Endothelial cell of umbilical vein (primary cell): ENCODE results near the gene AADACL4. TPM values are rescaled to one million over a fixed set of nuclear protein-coding genes. Genes with fewer than 3 reads are reported as not detected.

ENCODE experiments used
- Bru-seq: library from RNA; stranded (reverse); fragments of 400-500 nt; gene quantifications from one replicate; lab custom pipeline; 2021; lab: Mats Ljungman, UMichigan
- BruChase-seq, 2 experiments: library from RNA; stranded (reverse); fragments of 400-500 nt; gene quantifications; one replicate each; lab custom pipeline; 2021; lab: Mats Ljungman, UMichigan
- BruUV-seq: library from RNA; stranded (reverse); fragments of 400-500 nt; replicated peaks from 2 replicates; lab custom pipeline; 2021; lab: Mats Ljungman, UMichigan
- CTCF ChIA-PET: fragments of 300-600, 350-600 bp; sonication (Branson Sonifier 250); formaldehyde crosslinking; loops from one replicate; lab custom pipeline; 2021; ENCODE audit warnings: antibody characterized with exemption, inconsistent platforms; lab: Charles Lee
- POLR2A ChIA-PET: fragments of 300-600, 350-600 bp; sonication (Branson Sonifier 250); formaldehyde crosslinking; loops from one replicate; lab custom pipeline; 2021; ENCODE audit warnings: antibody characterized with exemption, inconsistent platforms; lab: Charles Lee
- DNase-seq: peaks from one replicate; pipeline ENCODE4 v3.0.0-alpha.2; 2011; ENCODE audit warnings: low read depth, low spot score
- FAIRE-seq: peaks from 2 replicates; lab custom pipeline; 2011; peaks lifted over from hg19 to GRCh38; lab: Jason Lieb, UNC
- H2AFZ ChIP-seq: 2 replicates; pipeline ENCODE4 v1.6.0; 2012; ENCODE audit warnings: low read depth, low read length, control low read depth, inconsistent platforms
- H3K27ac ChIP-seq: 2 replicates; pipeline ENCODE4 v1.5.1; 2011; ENCODE audit warnings: low read depth, mild to moderate bottlenecking, control low read depth, low read length, moderate library complexity; ENCODE audit not compliant: insufficient read depth
- H3K27me3 ChIP-seq, 2 experiments: 2 replicates each; pipeline versions ENCODE4 v1.6.0 to v1.6.1; 2011; ENCODE audit warnings: low read length in 2 of 2, mixed read lengths in 1 of 2; ENCODE audit not compliant: control insufficient read depth in 2 of 2, insufficient read depth in 2 of 2
- H3K36me3 ChIP-seq, 2 experiments: 2 replicates in 1 of 2; 3 replicates in 1 of 2; pipeline ENCODE4 v1.5.1; 2011; ENCODE audit warnings: low read length in 2 of 2, mild to moderate bottlenecking in 1 of 2, moderate library complexity in 1 of 2; ENCODE audit not compliant: control insufficient read depth in 2 of 2, insufficient read depth in 2 of 2; ENCODE audit errors: extremely low read depth in 1 of 2
- H3K4me1 ChIP-seq: 3 replicates; pipeline ENCODE4 v1.5.1; 2011; ENCODE audit warnings: mild to moderate bottlenecking, low read length; ENCODE audit not compliant: control insufficient read depth, insufficient read depth; ENCODE audit errors: extremely low read depth
- H3K4me2 ChIP-seq: 2 replicates; pipeline ENCODE4 v1.6.1; 2011; ENCODE audit warnings: low read length, control low read depth, mixed read lengths; ENCODE audit not compliant: insufficient read depth
- H3K4me3 ChIP-seq, 3 experiments: fragments of 200-600 bp in 1 of 3; sonication (generic), shearing (Covaris generic) in 1 of 3; replicated peaks in 1 of 3; 2 replicates each; pipeline ENCODE4 v1.5.1; 2011 to 2016; ENCODE audit warnings: control low read depth in 3 of 3, low read length in 3 of 3, mild to moderate bottlenecking in 2 of 3, inconsistent platforms in 1 of 3, low read depth in 1 of 3, moderate library complexity in 1 of 3; ENCODE audit not compliant: insufficient read depth in 1 of 3
- H3K79me2 ChIP-seq: 2 replicates; pipeline ENCODE4 v1.6.0; 2012; ENCODE audit warnings: low read length, inconsistent platforms; ENCODE audit not compliant: control insufficient read depth, insufficient read depth
- H3K9ac ChIP-seq: replicated peaks from 2 replicates; pipeline ENCODE3; 2011; ENCODE audit warnings: low read length, control low read depth; ENCODE audit not compliant: insufficient read depth; ENCODE audit errors: extremely low read depth
- H3K9me1 ChIP-seq: replicated peaks from 3 replicates; pipeline ENCODE4 v1.6.0; 2011; ENCODE audit warnings: mild to moderate bottlenecking, low read length; ENCODE audit not compliant: control insufficient read depth, insufficient read depth; ENCODE audit errors: extremely low read depth
- H3K9me3 ChIP-seq: replicated peaks from 2 replicates; pipeline ENCODE4 v1.5.1; 2012; ENCODE audit warnings: low read length, inconsistent platforms; ENCODE audit not compliant: control insufficient read depth, insufficient read depth
- H4K20me1 ChIP-seq: replicated peaks from 2 replicates; pipeline ENCODE3; 2011; ENCODE audit warnings: mild to moderate bottlenecking, low read length; ENCODE audit not compliant: control insufficient read depth, insufficient read depth; ENCODE audit errors: extremely low read depth
- CTCF ChIP-seq, 2 donors: IDR thresholded peaks; 1 replicate in 1 of 2; 2 replicates in 1 of 2; pipeline ENCODE4 v1.5.1; 2011; ENCODE audit warnings: low read length in 2 of 2, mild to moderate bottlenecking in 2 of 2, moderate library complexity in 2 of 2, control low read depth in 1 of 2, inconsistent platforms in 1 of 2, low read depth in 1 of 2; ENCODE audit not compliant: insufficient read depth in 1 of 2; ENCODE audit errors: extremely low read depth in 1 of 2
- EZH2 ChIP-seq: IDR thresholded peaks from 2 replicates; pipeline ENCODE4 v1.6.1; 2012; ENCODE audit warnings: borderline replicate concordance, low read depth, mild to moderate bottlenecking, moderate library complexity, low read length, inconsistent platforms; ENCODE audit not compliant: severe bottlenecking
- FOS ChIP-seq: IDR thresholded peaks from 2 replicates; pipeline ENCODE4 v1.6.1; 2011; ENCODE audit warnings: mild to moderate bottlenecking, low read length, moderate library complexity, borderline replicate concordance; ENCODE audit not compliant: insufficient read depth
- GATA2 ChIP-seq: IDR thresholded peaks from 2 replicates; pipeline ENCODE4 v1.7.0; 2011; ENCODE audit warnings: low read depth, mild to moderate bottlenecking, moderate library complexity, mixed read lengths, low read length; ENCODE audit not compliant: insufficient read length, insufficient read depth
- JUN ChIP-seq: IDR thresholded peaks from 2 replicates; pipeline ENCODE4 v1.6.1; 2011; ENCODE audit warnings: borderline replicate concordance, low read depth; ENCODE audit not compliant: insufficient read length, insufficient read depth
- MYC ChIP-seq: IDR thresholded peaks from one replicate; pipeline ENCODE4 v1.6.1; 2011; ENCODE audit warnings: mild to moderate bottlenecking, low read depth, low read length
- POLR2A ChIP-seq: IDR thresholded peaks from 2 replicates; pipeline ENCODE4 v1.6.1; 2012; ENCODE audit warnings: low read depth, mild to moderate bottlenecking, control low read depth, low read length
- POLR2AphosphoS5 ChIP-seq: IDR thresholded peaks from 2 replicates; pipeline ENCODE4 v1.6.1; 2012; ENCODE audit warnings: low read depth, mild to moderate bottlenecking, control low read depth, low read length, moderate library complexity; ENCODE audit not compliant: insufficient read depth
- dilution Hi-C: fragments of 300-500 bp; cut with MboI; formaldehyde crosslinking; loops from one replicate; pipeline ENCODE4 v1.15.0; 2019; ENCODE audit warnings: low sequenced_read_pairs; ENCODE audit not compliant: extremely low pct_ligation_motif_present
- intact Hi-C: fragments of 100-400 bp; cut with micrococcal nuclease; formaldehyde crosslinking; loops from one replicate; pipeline ENCODE4 v1.10.0; 2022
- long read RNA-seq: library from polyadenylated mRNA; stranded (forward); transcript quantifications from one replicate; pipeline ENCODE4 v2.0.0, GENCODE V29; 2021
- polyA minus RNA-seq, 3 experiments: library from RNA; depleted of rRNA, polyadenylated mRNA; stranded (reverse); fragments of >200 nt; gene quantifications; 1 replicate in 1 of 3; 2 replicates in 2 of 3; pipeline ENCODE4 v1.2.3, GENCODE V29; 2011
- polyA plus RNA-seq, 4 experiments: library from polyadenylated mRNA; depleted of rRNA in 3 of 4; stranded (reverse) in 3 of 4; unstranded in 1 of 4; fragments of >200 nt; gene quantifications; 2 replicates each; pipeline versions ENCODE4 v1.2.1 to v1.2.3, GENCODE V29; 2011 to 2012; ENCODE audit warnings: missing spikeins in 1 of 4
- total RNA-seq: library from RNA; stranded (reverse); gene quantifications from 2 replicates; pipeline ENCODE4 v1.2.3, GENCODE V29; 2021
- TF ChIP-seq, protein P1 (sequence below): IDR thresholded peaks from 2 replicates; pipeline ENCODE4 v1.6.1; 2011; ENCODE audit not compliant: insufficient read depth, insufficient read length

AADACL4 gene
- total RNA-seq (not detected in 2 replicates), polyA plus RNA-seq (not detected in 2 replicates), polyA minus RNA-seq (not detected in 2 replicates), Bru-seq, nascent RNA (percentile 4 among the genes with signal in this experiment), BruChase-seq, experiment 1, labeled RNA remaining after a 6-hour chase (not detected), BruChase-seq, experiment 2, labeled RNA remaining after a 2-hour chase (percentile 5 among the genes with signal in this experiment)
- not detected in 2 replicates for polyA plus RNA-seq (2011; cell fraction: cytosol; rRNA removed)
- not detected in 2 replicates for polyA plus RNA-seq (2011; cell fraction: nucleus; rRNA removed)
- not detected in 2 replicates for polyA plus RNA-seq (2012)
- polyA minus RNA-seq (2011; cell fraction: cytosol; rRNA and poly(A)+ RNA removed): not detected
- polyA minus RNA-seq (2011; cell fraction: nucleus; rRNA and poly(A)+ RNA removed): not detected in 2 replicates
- long read RNA-seq: 0 reads

GRCh38 chr1:12643785-12644184 is at the start of gene AADACL4:
TSS of gene AADACL4 (plus strand) at chr1:12644085. CDS start at chr1:12644547, 462 bp downstream.
- ChIA-PET POLR2A (no interaction called here), CTCF (interaction anchor here (1.0 to 2.2 kb wide), 4 partner anchors 12 to 330 kb away, joined by 3 to 7 read pairs (median 3); no protein-coding TSS in a partner anchor)
- intact Hi-C loops (no loop called here), dilution Hi-C loops (no loop called here)
- no peaks in the 10 kb centered on the region for H3K79me2 ChIP-seq
- no peaks in the 10 kb centered on the region for H3K4me1 ChIP-seq
- no peak within 1 kb of the TSS for H3K9ac ChIP-seq
- no peak within 1 kb of the TSS for H3K27ac ChIP-seq
- peaks cover 2% of the 10 kb centered on the region for H3K9me3 ChIP-seq
- no peak for DNase-seq
- H3K4me3 ChIP-seq: no peak within 1 kb of the TSS
- no peak for TF ChIP-seq JUN
- TF ChIP-seq GATA2: no peak
- TF ChIP-seq CTCF (IDR thresholded peaks at IDR 0.05; ENCODE audit: extremely low read depth in 1 of 2, insufficient read depth in 1 of 2, low read depth in 1 of 2, low read length in 2 of 2): no peak
- TF ChIP-seq MYC: no peak
- TF ChIP-seq EZH2: no peak
- TF ChIP-seq POLR2A: no peak
- no peak for TF ChIP-seq FOS
- TF ChIP-seq, protein P1, sequence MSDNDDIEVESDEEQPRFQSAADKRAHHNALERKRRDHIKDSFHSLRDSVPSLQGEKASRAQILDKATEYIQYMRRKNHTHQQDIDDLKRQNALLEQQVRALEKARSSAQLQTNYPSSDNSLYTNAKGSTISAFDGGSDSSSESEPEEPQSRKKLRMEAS: no peak
- no peak for TF ChIP-seq POLR2AphosphoS5
- no peaks in the 10 kb centered on the region for H4K20me1 ChIP-seq
- H3K4me2 ChIP-seq: no peak within 1 kb of the TSS
- BruUV-seq: no TSS peak
- no peak for FAIRE-seq
- no peaks in the 10 kb centered on the region for H3K27me3 ChIP-seq
- H3K9me1 ChIP-seq: no peaks in the 10 kb centered on the region
- no peaks in the 10 kb centered on the region for H3K36me3 ChIP-seq
- no peak within 1 kb of the TSS for H2AFZ ChIP-seq
